22Rv1 (cell line): ENCODE results near the gene EYS.

Experiments used
- CTCF ChIP-seq: fragments of 450-650 bp; IDR thresholded peaks from 2 replicates; pipeline ENCODE4 v1.5.1; 2017; ENCODE audit warnings: mild to moderate bottlenecking
- ZFX ChIP-seq: fragments of 450-650 bp; IDR thresholded peaks from 2 replicates; pipeline ENCODE4 v1.6.1; 2017; ENCODE audit warnings: antibody characterized with exemption, borderline replicate concordance

GRCh38 chr6:64467656-64468055 lies 1239.4 kb downstream of the EYS start:
- TF ChIP-seq CTCF (no peak), ZFX (no peak)
